Islet precursor cell (in vitro differentiated cells): ENCODE data around the gene LYRM7.
"Not testable (repeated sequence)": the region's sequence is repeated elsewhere in the genome, so short reads cannot be mapped to it uniquely, and the experiment has no call there.

Experiments used
- DNase-seq: peaks from one replicate; pipeline ENCODE4 v3.0.0-alpha.2; 2018

The LYRM7 gene

DNA sequence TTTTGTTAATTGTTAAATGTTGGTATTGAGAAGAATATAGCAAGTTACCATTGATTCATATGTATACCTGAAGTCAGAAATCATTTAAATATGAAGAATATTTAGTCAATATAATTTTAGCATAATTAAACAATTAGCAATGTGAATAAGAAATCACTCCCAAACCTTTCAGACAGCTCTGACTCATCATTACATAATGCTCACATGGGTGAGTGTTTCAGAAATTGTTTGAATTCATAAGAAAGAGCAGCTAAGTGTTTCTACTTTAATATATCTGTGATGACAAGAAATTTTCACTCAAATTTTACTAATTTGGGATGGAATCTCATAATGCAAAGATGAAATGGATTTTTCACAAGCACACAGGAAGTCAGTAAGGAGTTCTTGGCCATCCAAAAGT, 51.1 kb downstream of the LYRM7 start:
- DNase-seq, result no peak

GRCh38 chr5:131222731-131223130, 52.0 kb downstream of the LYRM7 start:
- DNase-seq, result no peak

DNA sequence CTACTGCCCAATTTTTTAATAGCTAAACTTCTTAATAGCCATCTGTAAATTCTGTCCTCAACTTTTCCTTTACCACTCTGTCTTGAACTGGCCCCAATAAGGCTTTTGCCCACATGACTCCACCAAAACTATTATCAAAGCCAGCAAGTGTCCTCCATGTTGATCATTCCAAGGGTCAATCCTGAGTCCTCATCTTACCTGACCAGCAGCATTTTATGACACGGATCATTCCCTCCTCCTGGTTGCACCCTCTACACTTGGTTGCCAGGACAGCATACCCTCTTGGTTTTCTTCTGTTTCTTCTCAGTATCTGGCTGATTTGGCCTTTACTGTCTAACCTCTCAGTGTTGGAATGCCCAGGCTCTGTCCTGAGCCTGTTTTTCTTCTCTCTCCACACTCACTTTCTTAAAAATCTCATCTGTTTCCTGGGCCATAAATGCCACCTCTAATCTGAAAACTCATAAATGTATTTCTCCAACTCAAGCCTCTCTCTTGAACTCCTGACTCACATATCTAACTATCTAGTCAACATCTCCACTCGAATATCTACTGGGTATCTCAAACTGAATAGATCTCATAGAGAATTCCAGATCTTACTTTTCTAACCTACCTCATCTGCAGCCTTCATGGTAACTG, 53.1 kb downstream of the LYRM7 start:
- no peak for DNase-seq

DNA sequence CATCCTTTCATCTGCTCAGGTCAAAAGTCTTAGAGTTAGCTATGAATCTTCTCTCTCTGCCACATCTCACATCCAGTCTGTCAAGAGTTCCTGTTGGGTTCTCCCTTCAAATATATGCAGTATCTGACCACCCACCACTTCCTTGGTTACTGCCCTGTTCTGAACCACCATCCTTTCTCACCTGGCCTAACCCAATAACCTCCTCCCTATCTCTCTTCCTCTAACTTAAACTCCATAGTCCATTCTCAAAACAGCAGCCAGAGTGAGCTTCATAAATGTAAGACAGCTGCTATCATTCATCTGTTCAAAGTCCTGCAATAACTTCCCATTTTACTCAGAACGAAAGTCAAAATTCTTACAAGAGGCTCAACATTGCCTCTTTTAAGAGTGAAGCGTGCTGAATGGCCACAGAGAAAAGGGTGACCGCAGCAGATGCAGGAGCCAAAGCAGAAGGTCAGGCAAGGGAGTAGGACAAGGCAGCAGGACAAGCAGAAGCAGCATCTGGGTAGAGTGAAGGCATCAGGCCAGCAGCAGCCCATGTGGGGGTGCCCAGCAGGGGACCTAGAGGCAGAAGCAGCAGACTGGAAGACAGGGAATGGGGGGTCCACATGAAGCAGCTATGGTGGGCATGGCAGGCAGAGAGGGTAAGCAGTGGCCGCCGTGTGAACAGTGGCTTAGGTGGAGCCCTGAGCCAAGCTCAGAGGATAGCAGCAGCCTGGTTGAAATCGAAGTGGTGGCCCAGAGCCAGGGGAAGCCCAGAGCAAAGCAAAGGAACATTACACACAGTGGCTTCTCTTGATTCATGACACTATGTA, 53.9 kb downstream of the LYRM7 start:
- DNase-seq, result no peak

GRCh38 chr5:131225282-131225974, 54.7 kb downstream of the LYRM7 start:
- DNase-seq, result no peak

DNA sequence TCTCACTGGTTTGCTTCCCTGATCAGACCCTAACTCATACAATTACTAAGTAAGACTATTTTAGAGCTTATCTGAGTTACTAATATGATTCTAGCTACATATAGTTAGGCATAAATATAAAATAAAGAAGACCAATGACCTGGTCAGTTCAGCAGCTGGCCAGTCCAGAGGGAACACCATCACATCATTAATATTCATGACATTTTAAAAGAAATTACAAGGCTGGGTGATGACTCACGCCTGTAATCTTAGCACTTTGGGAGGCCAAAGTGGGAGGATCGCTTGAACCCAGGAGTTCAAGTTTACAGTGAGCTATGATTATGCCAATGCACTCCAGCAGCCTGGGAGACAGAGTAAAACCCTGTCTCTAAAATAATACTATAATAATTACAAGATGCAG, 56.2 kb downstream of the LYRM7 start:
- DNase-seq, result no peak

GRCh38 chr5:131228646-131229045, 57.9 kb downstream of the LYRM7 start:
- no peak for DNase-seq

- DNase-seq, result no peak
Observed at GRCh38 chr5:131229623-131230022, 58.9 kb downstream of the LYRM7 start.

GRCh38 chr5:131230406-131230805, 59.7 kb downstream of the LYRM7 start:
- no peak for DNase-seq

DNA sequence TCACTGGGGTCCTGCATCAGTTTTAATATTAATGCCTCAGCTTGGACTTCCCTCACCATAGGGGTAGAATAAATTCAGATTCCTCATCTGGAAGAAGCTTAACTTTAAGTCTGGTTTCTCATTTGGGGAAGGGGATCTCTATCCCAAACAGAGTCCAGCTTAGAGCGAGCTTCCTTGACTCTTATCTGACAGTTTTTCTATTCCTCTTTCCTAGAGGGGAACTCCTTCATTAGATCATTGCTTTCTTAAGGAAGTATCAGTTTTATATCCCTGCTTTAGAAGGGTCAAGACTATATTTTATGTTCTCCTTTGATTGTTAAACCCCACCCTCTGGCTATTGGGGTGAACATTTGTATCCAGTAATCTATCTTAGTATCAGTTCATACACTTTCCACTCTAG, 68.9 kb downstream of the LYRM7 start:
- no peak for DNase-seq

DNA sequence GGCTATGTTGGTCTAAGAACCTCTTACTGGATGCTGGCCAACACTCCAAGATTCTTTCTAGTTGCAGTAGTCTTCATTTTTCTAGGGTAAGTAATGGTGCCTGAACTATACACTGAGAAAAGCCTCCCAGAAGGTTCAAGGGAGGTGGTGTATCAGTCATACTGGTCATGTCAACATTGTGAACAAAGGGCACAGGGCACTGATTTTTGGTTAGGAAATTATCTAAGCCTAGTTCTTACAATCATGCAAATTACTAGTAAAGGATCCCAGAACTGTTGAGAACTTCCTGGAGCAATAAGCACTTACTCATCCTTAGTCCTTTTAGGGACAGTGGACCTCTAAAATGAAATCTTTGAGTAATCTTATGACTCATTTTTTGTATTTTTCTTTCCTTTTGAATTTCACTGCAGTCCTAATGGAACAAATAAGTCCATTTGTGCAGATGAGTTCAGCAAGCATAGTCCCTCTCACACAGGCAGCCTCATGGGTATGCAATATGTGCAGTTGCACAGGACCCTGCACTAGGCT, 72.0 kb downstream of the LYRM7 start:
- no peak for DNase-seq

GRCh38 chr5:131245312-131245711, 74.6 kb downstream of the LYRM7 start:
- DNase-seq, result no peak

DNA sequence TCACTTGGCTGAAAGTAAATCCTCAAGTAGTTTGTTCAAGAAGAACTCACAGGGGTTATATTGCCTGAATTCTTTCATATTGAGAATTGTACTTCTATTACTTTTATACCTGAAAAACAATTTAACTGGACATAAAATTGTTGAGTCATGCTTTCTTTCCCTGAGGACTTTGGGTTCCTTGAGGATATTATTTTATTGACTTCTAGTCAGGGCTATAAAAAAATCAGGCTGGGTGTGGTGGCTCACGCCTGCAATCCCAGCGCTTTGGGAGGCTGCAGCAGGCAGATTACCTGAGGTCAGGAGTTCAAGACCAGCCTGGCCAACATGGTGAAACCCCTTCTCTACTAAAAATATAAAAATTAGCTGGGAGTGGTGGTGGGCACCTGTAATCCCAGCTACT, 75.2 kb downstream of the LYRM7 start:
- no peak for DNase-seq

GRCh38 chr5:131246504-131246903, 75.8 kb downstream of the LYRM7 start:
- DNase-seq, result no peak

DNA sequence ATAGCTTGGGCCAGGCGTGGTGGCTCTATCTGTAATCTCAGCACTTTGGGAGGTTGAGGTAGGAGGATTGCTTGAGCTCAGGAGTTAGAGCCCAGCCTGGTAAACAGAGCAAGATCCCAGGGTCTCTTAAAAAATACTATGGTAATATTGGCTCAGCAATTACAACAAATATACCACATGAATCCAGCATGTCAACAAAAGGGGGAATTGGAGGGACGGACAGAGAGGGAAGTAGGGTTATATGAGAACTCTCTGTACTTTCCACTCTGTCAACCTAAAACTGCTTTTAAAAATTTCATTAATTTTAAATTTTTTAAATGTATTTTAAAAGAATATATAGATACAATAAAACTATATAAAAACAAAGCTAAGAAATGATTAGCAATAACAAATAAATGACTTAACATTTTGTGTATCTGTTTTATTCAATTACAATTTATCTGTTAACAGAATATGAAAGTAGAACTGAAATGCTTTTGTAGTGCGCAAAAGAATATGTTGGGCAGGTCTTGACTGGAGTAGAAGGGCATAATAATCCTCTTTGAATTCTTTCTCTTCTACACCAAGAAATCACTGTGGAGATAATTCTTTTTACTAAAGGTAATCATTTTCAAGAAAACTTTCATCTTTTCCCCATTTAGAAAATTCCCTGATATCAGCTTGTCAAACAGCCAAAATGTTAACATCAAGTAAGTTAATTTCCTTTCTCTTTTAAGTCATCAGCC, 80.2 kb downstream of the LYRM7 start:
- no peak for DNase-seq

GRCh38 chr5:131252824-131253171, 82.1 kb downstream of the LYRM7 start:
- DNase-seq, result no peak

DNA sequence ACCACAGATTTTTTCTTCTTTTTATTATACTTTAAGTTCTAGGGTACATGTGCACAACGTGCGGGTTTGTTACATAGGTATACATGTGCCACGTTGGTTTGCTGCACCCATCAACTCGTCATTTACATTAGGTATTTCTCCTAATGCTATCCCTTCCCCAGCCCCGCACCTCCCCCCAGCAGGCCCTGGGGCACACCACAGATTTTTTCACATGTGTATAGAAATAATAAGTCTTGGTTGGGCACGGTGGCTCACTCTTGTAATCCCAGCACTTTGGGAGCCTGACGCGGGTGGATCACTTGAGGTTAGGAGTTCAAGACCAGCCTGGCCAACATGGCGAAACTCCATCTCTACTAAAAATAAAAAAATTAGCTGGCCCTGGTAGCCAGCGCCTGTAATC, 83.3 kb downstream of the LYRM7 start:
- not testable (repeated sequence) for DNase-seq

DNA sequence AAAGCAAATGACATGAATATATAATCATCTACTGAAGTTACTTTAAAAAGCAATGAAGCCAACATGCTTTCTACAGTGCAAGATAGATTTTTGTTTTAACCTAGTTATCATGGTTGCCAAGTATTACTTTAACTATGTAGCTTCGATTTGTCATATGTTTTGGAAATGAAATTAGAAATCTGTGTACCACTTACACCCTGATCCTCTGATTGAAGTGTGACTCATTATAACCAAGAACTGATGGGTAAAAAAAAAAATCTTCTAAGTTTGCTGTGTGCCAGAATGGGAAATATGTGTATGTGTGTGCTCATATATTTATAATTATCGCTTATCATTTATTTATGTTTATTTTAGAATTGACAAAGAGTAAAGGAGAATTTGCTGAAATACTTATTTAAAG, 84.0 kb downstream of the LYRM7 start:
- no peak for DNase-seq
